Calu3 (cell line): Measurements from ENCODE around the gene NCOR1. TPM values are rescaled to one million over a fixed set of nuclear protein-coding genes. Genes with fewer than 3 reads are reported as not detected.

Experiments
- BruUV-seq: library from RNA; stranded (reverse); fragments of 400-500 nt; replicated peaks from 2 replicates; lab custom pipeline; 2021; lab: Mats Ljungman, UMichigan
- CTCF ChIA-PET: fragments of 300-600 bp; sonication (Branson Sonifier 250); formaldehyde crosslinking; loops from one replicate; lab custom pipeline; 2022; ENCODE audit warnings: antibody characterized with exemption; lab: Charles Lee
- DNase-seq: peaks from one replicate; pipeline ENCODE4 v3.0.0; 2022
- H3K27ac Mint-ChIP-seq: one replicate; pipeline ENCODE4 v1.8.0; 2022; ENCODE audit warnings: mixed read lengths; ENCODE audit not compliant: unreplicated experiment
- H3K27me3 Mint-ChIP-seq: one replicate; pipeline ENCODE4 v1.8.0; 2022; ENCODE audit warnings: mixed read lengths; ENCODE audit not compliant: unreplicated experiment
- H3K36me3 Mint-ChIP-seq: one replicate; pipeline ENCODE4 v1.8.0; 2022; ENCODE audit warnings: mild to moderate bottlenecking, moderate library complexity, mixed read lengths; ENCODE audit not compliant: insufficient read depth, unreplicated experiment
- H3K4me1 Mint-ChIP-seq: one replicate; pipeline ENCODE4 v1.8.0; 2022; ENCODE audit warnings: mild to moderate bottlenecking, low read depth, mixed read lengths; ENCODE audit not compliant: unreplicated experiment
- H3K4me3 Mint-ChIP-seq: one replicate; pipeline ENCODE4 v1.8.0; 2022; ENCODE audit warnings: mild to moderate bottlenecking, low read depth, moderate library complexity, mixed read lengths; ENCODE audit not compliant: unreplicated experiment
- H3K9me3 Mint-ChIP-seq: one replicate; pipeline ENCODE4 v1.8.0; 2022; ENCODE audit warnings: low read depth, mixed read lengths; ENCODE audit not compliant: unreplicated experiment
- intact Hi-C: fragments of 100-400 bp; cut with micrococcal nuclease; formaldehyde crosslinking; loops from one replicate; pipeline ENCODE4 v1.10.0; 2022; ENCODE audit not compliant: unreplicated experiment
- total RNA-seq: library from RNA; stranded (reverse); gene quantifications from 2 replicates; pipeline ENCODE4 v1.2.3, GENCODE V29; 2022
- TF ChIP-seq, protein P1 (sequence below): fragments of 200-600 bp; IDR thresholded peaks from one replicate; pipeline ENCODE4 v1.8.0; 2022; ENCODE audit warnings: antibody characterized with exemption; ENCODE audit not compliant: unreplicated experiment

NCOR1 gene
- total RNA-seq, 1 experiment from 2014 or later = 84.0 TPM

GRCh38 chr17:16251043-16251442 lies 35.7 kb upstream of the NCOR1 start:
- DNase-seq = no peak
- Mint-ChIP-seq H3K4me1 (peaks cover 18% of the 10 kb centered on the region), H3K36me3 (no peaks in the 10 kb centered on the region), H3K9me3 (no peaks in the 10 kb centered on the region), H3K27ac (no peak overlapping the region), H3K4me3 (no peak overlapping the region), H3K27me3 (no peaks in the 10 kb centered on the region)
- CTCF ChIA-PET = interaction anchor here (0.7 kb wide), 1 partner anchor 107 kb away, joined by 3 read pairs; no protein-coding TSS in a partner anchor
- intact Hi-C loops = no loop called here
- no TSS peak for BruUV-seq
- TF ChIP-seq, protein P1, sequence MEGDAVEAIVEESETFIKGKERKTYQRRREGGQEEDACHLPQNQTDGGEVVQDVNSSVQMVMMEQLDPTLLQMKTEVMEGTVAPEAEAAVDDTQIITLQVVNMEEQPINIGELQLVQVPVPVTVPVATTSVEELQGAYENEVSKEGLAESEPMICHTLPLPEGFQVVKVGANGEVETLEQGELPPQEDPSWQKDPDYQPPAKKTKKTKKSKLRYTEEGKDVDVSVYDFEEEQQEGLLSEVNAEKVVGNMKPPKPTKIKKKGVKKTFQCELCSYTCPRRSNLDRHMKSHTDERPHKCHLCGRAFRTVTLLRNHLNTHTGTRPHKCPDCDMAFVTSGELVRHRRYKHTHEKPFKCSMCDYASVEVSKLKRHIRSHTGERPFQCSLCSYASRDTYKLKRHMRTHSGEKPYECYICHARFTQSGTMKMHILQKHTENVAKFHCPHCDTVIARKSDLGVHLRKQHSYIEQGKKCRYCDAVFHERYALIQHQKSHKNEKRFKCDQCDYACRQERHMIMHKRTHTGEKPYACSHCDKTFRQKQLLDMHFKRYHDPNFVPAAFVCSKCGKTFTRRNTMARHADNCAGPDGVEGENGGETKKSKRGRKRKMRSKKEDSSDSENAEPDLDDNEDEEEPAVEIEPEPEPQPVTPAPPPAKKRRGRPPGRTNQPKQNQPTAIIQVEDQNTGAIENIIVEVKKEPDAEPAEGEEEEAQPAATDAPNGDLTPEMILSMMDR = no peak

DNA sequence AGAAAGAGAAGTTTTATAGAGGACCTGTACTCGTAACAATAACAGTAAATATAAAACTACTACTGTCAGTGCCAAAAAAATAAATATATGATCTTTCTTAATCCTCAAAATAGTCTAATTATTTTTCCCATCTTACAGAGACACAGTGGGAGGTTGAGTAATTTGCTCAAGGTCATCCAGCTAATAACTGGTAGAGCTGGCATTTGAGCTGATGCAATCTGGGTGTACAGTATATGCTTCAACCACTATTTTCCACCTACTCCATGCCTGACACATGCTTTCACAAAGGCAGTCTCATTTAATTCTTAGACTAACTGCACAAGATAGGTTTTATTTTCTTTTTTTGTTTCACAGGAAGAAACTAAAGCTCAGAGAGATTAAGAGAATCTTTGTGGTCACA lies 35.3 kb upstream of the NCOR1 start:
- Mint-ChIP-seq H3K27me3 (no peaks in the 10 kb centered on the region), H3K9me3 (no peaks in the 10 kb centered on the region), H3K4me3 (no peak overlapping the region), H3K4me1 (peaks cover 14% of the 10 kb centered on the region), H3K27ac (no peak overlapping the region), H3K36me3 (no peaks in the 10 kb centered on the region)
- CTCF ChIA-PET = no interaction called here
- intact Hi-C loops = no loop called here
- DNase-seq = no peak
- BruUV-seq = no TSS peak
- TF ChIP-seq, protein P1 = no peak

DNA sequence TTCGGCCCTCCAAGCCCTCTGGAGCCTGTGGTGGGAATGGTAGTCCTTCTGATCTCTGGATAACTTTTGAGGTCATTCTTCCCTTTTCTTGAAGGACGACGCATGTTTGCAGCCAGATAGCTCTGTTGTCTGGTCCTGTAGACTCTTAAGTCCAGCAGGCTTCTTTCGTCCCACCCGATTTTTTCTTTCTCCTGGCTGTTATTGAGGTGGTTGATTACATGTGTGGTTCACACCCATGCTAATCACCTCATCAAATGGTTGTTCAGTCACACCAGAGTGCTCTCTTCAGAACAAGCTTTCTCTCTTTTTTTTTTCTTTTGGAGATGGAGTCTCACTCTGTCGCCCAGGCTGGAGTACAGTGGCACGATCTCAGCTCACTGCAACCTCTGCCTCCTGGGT lies 32.3 kb upstream of the NCOR1 start:
- intact Hi-C loops = no loop called here
- Mint-ChIP-seq H3K27me3 (no peaks in the 10 kb centered on the region), H3K4me1 (peaks cover 19% of the 10 kb centered on the region), H3K36me3 (no peaks in the 10 kb centered on the region), H3K4me3 (no peak overlapping the region), H3K9me3 (no peaks in the 10 kb centered on the region), H3K27ac (no peak overlapping the region)
- no TSS peak for BruUV-seq
- TF ChIP-seq, protein P1 = no peak
- DNase-seq = no peak
- CTCF ChIA-PET = no interaction called here

DNA sequence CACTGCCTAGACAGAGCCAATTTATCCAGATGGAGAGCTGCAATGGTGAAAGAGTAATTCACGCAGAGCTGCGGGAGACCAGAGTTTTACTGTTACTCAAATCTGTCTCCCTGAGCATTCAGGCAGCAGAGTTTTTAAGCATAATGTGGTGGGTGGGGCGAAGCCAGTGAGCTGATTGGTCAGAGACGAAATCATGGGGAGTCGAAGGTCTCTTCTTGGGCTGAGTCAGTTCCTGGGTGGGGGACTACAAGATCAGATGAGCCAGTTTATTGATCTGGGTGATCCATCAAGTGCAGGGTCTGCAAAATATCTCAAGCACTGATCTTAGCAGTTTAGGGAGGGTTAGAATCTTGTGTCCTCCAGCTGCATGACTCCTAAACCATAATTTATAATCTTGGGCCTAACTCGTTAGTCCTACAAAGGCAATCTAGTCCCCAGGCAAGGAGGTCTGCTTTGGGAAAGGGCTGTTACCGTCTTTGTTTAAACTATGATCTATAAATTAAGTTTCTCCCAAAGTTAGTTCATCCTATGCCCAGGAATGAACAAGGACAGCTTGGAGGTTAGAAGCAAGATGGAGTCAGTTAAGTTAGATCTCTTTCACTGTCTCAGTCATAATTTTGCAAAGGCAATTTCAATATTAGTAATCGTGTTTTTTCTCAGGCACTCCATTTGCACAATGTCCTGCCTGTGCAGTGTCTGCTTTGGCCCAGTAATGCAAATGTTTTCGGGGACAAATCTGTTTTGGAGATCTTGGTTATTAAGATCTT lies 28.6 kb upstream of the NCOR1 start:
- no peaks in the 10 kb centered on the region for H3K9me3 Mint-ChIP-seq
- no peaks in the 10 kb centered on the region for H3K36me3 Mint-ChIP-seq

More for the DNA sequence above, 28.6 kb upstream of the NCOR1 start:
- BruUV-seq = no TSS peak
- peaks cover 19% of the 10 kb centered on the region for H3K4me1 Mint-ChIP-seq
- CTCF ChIA-PET = no interaction called here
- no peaks in the 10 kb centered on the region for H3K27me3 Mint-ChIP-seq
- H3K27ac Mint-ChIP-seq = no peak overlapping the region
- no peak overlapping the region for H3K4me3 Mint-ChIP-seq
- no peak for DNase-seq
- intact Hi-C loops = no loop called here
- TF ChIP-seq, protein P1 = no peak
